Stimulated activated CD4-positive, alpha-beta T cell treated with anti-CD3 and anti-CD28 coated beads, Interleukin-1b, Interleukin-23, amount 100 ng/mL, for 48 hours (primary cell): ENCODE results near the gene INAVA.

Experiments
- DNase-seq: peaks from one replicate; pipeline ENCODE4 v3.0.0-alpha.2; 2020

INAVA gene

GRCh38 chr1:200877010-200877409, 17.7 kb upstream of the INAVA start:
- DNase-seq: no peak

- peak; percentile 75 for DNase-seq
Measured at GRCh38 chr1:200877839-200878551, 16.7 kb upstream of the INAVA start.

GRCh38 chr1:200880212-200880611, 14.5 kb upstream of the INAVA start:
- DNase-seq: peak; percentile 51

GRCh38 chr1:200883118-200883517, 11.6 kb upstream of the INAVA start:
- no peak for DNase-seq

GRCh38 chr1:200885623-200886402, 8.9 kb upstream of the INAVA start:
- DNase-seq: no peak

GRCh38 chr1:200886594-200886993, 8.1 kb upstream of the INAVA start:
- no peak for DNase-seq

GRCh38 chr1:200887036-200887435, 7.7 kb upstream of the INAVA start:
- no peak for DNase-seq

GRCh38 chr1:200887772-200888348, 6.8 kb upstream of the INAVA start:
- no peak for DNase-seq

- peak; percentile 65 for DNase-seq
Measured at GRCh38 chr1:200888349-200888838, 6.3 kb upstream of the INAVA start.

GRCh38 chr1:200889571-200889970, 5.1 kb upstream of the INAVA start:
- DNase-seq: peak; percentile 34

- DNase-seq: no peak
Measured at GRCh38 chr1:200890027-200890426, 4.7 kb upstream of the INAVA start.

- DNase-seq: no peak
Measured at GRCh38 chr1:200890818-200891773, 3.6 kb upstream of the INAVA start.

- no peak for DNase-seq
Measured at GRCh38 chr1:200891774-200892157, 2.9 kb upstream of the INAVA start.

GRCh38 chr1:200892546-200892945, 2.2 kb upstream of the INAVA start:
- DNase-seq: no peak

GRCh38 chr1:200892958-200893357, 1.7 kb upstream of the INAVA start:
- no peak for DNase-seq

GRCh38 chr1:200893411-200893901, 1.2 kb upstream of the INAVA start:
- no peak for DNase-seq

- no peak for DNase-seq
Measured at GRCh38 chr1:200895443-200895789, 716 bp downstream of the INAVA start.

- DNase-seq: no peak
Measured at GRCh38 chr1:200895801-200896530, 1.3 kb downstream of the INAVA start.

GRCh38 chr1:200896531-200897196, 2.0 kb downstream of the INAVA start:
- DNase-seq: no peak

- DNase-seq: no peak
Measured at GRCh38 chr1:200897259-200897658, 2.6 kb downstream of the INAVA start.

- no peak for DNase-seq
Measured at GRCh38 chr1:200899015-200899386, 4.3 kb downstream of the INAVA start.
